Adipocyte (in vitro differentiated cells): ENCODE results near the gene ELOVL4.

Experiments used
- DNase-seq: peaks from one replicate; pipeline ENCODE4 v3.0.0-alpha.2; 2015; ENCODE audit warnings: low read depth
- H3K27me3 ChIP-seq: replicated peaks from 2 replicates; pipeline ENCODE4 v1.7.0; 2013; ENCODE audit warnings: mild to moderate bottlenecking, low read length, moderate library complexity; ENCODE audit not compliant: control insufficient read depth, insufficient read depth
- H3K36me3 ChIP-seq: 2 replicates; pipeline ENCODE4 v1.7.0; 2013; ENCODE audit warnings: low read length, mild to moderate bottlenecking, moderate library complexity; ENCODE audit not compliant: control insufficient read depth, insufficient read depth, severe bottlenecking
- H3K4me1 ChIP-seq: 2 replicates; pipeline ENCODE4 v1.7.0; 2013; ENCODE audit warnings: mild to moderate bottlenecking, low read length, moderate library complexity; ENCODE audit not compliant: control insufficient read depth, insufficient read depth
- H3K4me3 ChIP-seq: 2 replicates; pipeline ENCODE4 v1.7.0; 2013; ENCODE audit warnings: mild to moderate bottlenecking, low read length, moderate library complexity
- H3K9ac ChIP-seq: 2 replicates; pipeline ENCODE4 v1.7.0; 2013; ENCODE audit warnings: mild to moderate bottlenecking, low read length, moderate library complexity
- H3K9me3 ChIP-seq: 2 replicates; pipeline ENCODE4 v1.7.0; 2013; ENCODE audit warnings: mild to moderate bottlenecking, low read length, moderate library complexity; ENCODE audit not compliant: control insufficient read depth

Gene ELOVL4

DNA sequence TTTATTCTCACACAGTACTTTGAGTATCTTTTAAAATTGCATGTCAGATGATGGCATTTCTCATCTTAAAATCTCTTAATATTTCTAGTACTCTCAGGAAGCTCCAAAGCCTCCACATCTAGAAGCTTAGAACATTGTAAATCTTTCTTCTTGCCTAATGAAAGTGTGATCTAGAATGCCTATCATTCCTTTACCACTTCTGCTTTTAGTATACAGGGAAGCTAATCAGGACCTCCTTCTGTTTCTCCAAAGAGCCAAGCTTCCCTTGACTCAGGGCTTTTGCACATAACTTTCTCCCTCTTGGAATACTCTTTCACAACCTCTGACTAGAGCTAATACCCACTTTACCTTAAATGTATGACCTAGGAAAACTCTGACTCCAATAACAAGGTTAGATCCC is 7.5 kb upstream of the ELOVL4 start:
- Histone ChIP-seq H3K9ac (no peak overlapping the region), H3K9me3 (no peaks in the 10 kb centered on the region), H3K4me1 (no peaks in the 10 kb centered on the region), H3K27me3 (no peaks in the 10 kb centered on the region), H3K36me3 (no peaks in the 10 kb centered on the region), H3K4me3 (no peak overlapping the region)
- DNase-seq: no peak

GRCh38 chr6:79949233-79949632 is 1.9 kb upstream of the ELOVL4 start:
- H3K4me3 ChIP-seq: no peak overlapping the region
- H3K36me3 ChIP-seq: no peaks in the 10 kb centered on the region
- H3K4me1 ChIP-seq: peaks cover 11% of the 10 kb centered on the region
- no peaks in the 10 kb centered on the region for H3K27me3 ChIP-seq
- H3K9me3 ChIP-seq: no peaks in the 10 kb centered on the region
- DNase-seq: peak; percentile 68
- no peak overlapping the region for H3K9ac ChIP-seq

DNA sequence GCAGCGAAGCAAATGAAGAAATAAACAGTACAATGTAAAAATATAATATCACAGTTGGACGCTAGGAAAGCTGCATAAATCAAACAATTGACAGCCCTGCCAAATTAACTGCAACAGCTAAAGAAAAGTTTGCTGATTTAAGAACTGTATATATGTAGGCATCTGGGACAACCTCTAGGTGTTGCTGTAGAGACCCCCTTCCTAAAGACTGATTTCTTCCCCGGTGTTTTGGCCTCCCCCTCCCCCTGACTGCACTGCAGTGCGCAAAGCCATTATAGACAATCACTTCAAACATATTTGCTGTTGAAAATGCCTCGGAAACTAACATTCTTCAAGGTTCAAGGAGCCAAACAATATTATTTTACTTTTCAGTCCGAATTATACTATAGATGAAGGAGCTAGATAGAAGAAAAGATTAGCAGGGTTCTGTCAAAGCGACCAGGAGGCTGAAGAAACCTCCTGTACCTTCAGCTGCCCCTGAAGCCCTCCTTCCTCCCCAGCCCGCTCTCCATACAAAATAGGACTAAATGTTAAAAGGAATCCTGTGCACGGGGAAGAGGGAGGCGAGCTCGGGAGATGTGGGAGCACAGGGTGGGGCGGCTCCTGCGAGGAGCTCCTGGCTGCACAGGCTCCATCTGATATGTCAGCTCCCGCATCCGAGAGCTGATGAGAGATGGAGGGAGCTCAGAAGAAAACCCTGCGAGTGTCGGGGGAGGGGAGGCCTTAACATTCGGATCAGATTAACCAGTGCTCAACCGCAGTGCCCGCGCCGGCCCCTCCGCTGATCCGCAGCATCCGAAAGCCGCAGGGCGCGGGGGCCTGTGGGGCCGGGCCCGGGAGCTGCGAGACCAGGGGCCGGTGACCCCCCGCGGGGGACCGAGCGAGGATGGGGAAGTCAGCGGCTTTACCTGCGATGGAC is 822 bp downstream of the ELOVL4 start:
- peak; percentile 67 for DNase-seq
- no peaks in the 10 kb centered on the region for H3K36me3 ChIP-seq
- no peaks in the 10 kb centered on the region for H3K27me3 ChIP-seq
- no peaks in the 10 kb centered on the region for H3K9me3 ChIP-seq
- peak overlapping the region; percentile 81 for H3K9ac ChIP-seq
- peaks cover 11% of the 10 kb centered on the region for H3K4me1 ChIP-seq
- H3K4me3 ChIP-seq: peak overlapping the region; percentile 86

DNA sequence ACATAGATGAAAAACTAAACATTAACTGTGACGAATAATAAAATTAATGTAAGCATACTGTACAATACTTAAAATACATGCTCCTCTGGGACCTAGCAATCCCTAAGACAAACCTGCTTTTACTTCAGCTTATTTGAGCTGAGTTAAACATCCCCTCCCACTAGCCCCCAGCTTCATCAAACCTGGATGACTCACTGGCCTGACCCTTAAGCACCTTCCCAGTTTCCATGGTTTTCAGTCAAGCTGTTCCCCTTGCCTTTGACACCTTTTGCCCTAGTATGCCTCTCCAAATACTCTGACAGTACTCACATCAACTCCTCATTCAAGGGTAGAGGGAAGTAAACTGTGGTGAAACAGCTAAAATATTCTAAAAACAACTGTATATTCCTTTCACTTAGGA is 4.2 kb downstream of the ELOVL4 start:
- H3K9ac ChIP-seq: no peak overlapping the region
- no peaks in the 10 kb centered on the region for H3K27me3 ChIP-seq
- H3K4me1 ChIP-seq: peaks cover 11% of the 10 kb centered on the region
- no peak for DNase-seq
- no peaks in the 10 kb centered on the region for H3K9me3 ChIP-seq
- H3K36me3 ChIP-seq: no peaks in the 10 kb centered on the region
- no peak overlapping the region for H3K4me3 ChIP-seq

GRCh38 chr6:79941489-79942151 is 5.7 kb downstream of the ELOVL4 start:
- no peak for DNase-seq
- Histone ChIP-seq H3K36me3 (no peaks in the 10 kb centered on the region), H3K9ac (no peak overlapping the region), H3K4me3 (no peak overlapping the region), H3K4me1 (peaks cover 5% of the 10 kb centered on the region), H3K9me3 (no peaks in the 10 kb centered on the region), H3K27me3 (no peaks in the 10 kb centered on the region)

- H3K9me3 ChIP-seq: no peaks in the 10 kb centered on the region
- no peak overlapping the region for H3K9ac ChIP-seq
- H3K4me3 ChIP-seq: no peak overlapping the region
- H3K27me3 ChIP-seq: no peaks in the 10 kb centered on the region
- no peak for DNase-seq
- no peaks in the 10 kb centered on the region for H3K36me3 ChIP-seq
- peaks cover 7% of the 10 kb centered on the region for H3K4me1 ChIP-seq
These were observed 18.8 kb downstream of the ELOVL4 start for GRCh38 chr6:79928478-79928998.

DNA sequence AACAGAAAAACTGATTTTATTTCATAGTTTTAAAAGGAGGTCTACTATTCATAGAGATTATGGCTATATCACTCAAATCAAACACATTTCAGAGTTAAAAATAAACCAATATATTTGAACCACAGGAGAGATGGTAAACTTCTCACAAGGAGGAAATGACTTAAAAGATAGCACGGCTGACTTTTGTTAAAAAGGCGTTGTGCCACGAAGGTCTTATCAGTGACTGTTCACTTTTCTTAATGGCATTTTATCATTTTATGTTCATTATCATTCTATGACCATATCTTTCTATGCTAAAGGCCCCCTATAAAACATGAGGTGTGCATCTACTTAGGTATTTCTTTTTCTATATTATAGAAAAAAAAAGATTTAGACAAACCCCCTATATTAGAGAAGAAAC is 19.6 kb downstream of the ELOVL4 start:
- H3K27me3 ChIP-seq: no peaks in the 10 kb centered on the region
- no peak overlapping the region for H3K4me3 ChIP-seq
- no peaks in the 10 kb centered on the region for H3K36me3 ChIP-seq
- no peak overlapping the region for H3K9ac ChIP-seq
- DNase-seq: no peak
- no peaks in the 10 kb centered on the region for H3K9me3 ChIP-seq
- H3K4me1 ChIP-seq: peaks cover 7% of the 10 kb centered on the region

DNA sequence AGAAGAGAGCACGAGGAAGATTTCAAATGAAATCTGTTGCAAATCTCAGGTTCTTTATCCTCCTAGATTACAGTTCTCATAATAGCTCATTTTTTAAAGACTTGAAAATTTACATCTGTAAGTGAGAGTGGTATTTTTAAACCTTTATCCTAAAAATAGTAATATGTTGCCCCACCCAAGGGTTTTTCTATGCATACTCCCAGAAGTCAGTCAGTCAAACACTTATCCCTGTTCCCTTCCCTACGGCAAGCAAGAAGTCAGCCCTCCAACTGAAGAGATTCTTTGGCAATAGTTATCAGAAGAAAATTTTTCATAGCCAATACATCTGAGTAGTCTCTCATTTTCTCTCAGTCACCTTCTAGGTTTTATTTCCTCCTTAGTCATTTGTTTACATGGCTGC is 24.1 kb downstream of the ELOVL4 start:
- Histone ChIP-seq H3K9me3 (no peaks in the 10 kb centered on the region), H3K4me1 (peaks cover 2% of the 10 kb centered on the region)
- DNase-seq: no peak

DNA sequence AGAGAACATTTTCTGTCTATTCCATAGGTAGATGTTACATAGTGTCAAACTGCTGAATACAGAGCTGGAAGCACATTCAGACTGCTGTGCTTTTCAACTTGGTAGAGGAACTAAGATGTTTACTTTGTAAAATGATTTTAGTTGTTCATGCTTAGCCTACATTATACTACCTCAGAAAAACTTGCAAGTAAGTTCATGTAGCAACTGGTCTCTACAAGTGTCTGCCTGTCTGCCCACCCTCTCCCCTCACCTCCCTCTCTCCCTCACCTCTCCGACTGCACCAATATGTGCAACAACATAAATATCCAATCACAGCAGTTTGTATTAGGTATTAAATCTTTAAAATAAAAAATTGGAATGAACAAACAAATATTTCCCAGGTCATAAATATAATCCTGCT is 25.3 kb downstream of the ELOVL4 start:
- H3K9me3 ChIP-seq: no peaks in the 10 kb centered on the region
- H3K36me3 ChIP-seq: peaks cover 3% of the 10 kb centered on the region
- H3K4me3 ChIP-seq: no peak overlapping the region

More for the DNA sequence above, 24.1 kb downstream of the ELOVL4 start:
- no peak overlapping the region for H3K9ac ChIP-seq
- peaks cover 3% of the 10 kb centered on the region for H3K36me3 ChIP-seq
- no peaks in the 10 kb centered on the region for H3K27me3 ChIP-seq
- H3K4me3 ChIP-seq: no peak overlapping the region

DNA sequence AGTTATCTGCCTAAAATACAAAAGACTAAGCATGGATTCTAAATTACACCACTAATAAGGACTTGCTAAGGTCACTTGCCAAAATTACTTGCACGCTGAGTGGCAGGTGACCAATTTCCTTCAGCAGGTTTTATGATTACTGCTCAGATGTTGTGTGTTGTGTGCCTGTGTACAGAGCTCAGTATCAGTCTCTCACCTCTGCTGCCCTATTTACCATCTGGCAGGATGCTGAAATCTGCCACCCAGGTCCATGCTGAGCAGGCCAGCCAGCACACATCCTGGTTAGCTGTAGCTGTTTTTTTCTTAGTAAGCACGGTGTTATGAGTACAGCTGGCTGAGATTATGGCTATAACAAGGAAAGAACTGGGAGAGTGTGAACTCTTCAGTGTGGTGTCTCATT is 34.0 kb downstream of the ELOVL4 start:
- no peaks in the 10 kb centered on the region for H3K9me3 ChIP-seq
- no peaks in the 10 kb centered on the region for H3K36me3 ChIP-seq
- H3K4me1 ChIP-seq: no peaks in the 10 kb centered on the region
- no peak overlapping the region for H3K4me3 ChIP-seq
- no peak for DNase-seq
- no peaks in the 10 kb centered on the region for H3K27me3 ChIP-seq
- H3K9ac ChIP-seq: no peak overlapping the region

More for the DNA sequence above, 25.3 kb downstream of the ELOVL4 start:
- H3K4me1 ChIP-seq: no peaks in the 10 kb centered on the region
- no peak for DNase-seq
- no peak overlapping the region for H3K9ac ChIP-seq
- H3K27me3 ChIP-seq: no peaks in the 10 kb centered on the region

DNA sequence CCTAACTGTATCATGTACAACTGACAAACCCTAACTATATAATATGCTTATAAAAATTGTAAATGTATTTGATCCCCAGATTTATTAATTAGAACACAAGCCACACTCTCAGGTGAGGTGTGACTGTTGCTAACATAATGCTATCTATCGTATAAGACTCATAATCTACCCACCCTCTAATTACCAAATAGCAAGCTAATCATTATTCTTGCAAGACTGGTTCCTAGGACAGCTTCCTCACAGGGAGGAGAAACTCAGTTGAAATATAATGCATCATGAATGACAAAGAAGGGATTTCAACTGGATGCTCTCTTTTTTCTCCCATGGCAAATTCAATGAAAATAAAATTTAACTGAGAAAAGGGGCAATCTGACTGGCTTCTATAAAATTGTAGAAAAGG is 35.4 kb downstream of the ELOVL4 start:
- Histone ChIP-seq H3K36me3 (no peaks in the 10 kb centered on the region), H3K4me3 (no peak overlapping the region), H3K27me3 (no peaks in the 10 kb centered on the region), H3K9me3 (no peaks in the 10 kb centered on the region), H3K4me1 (no peaks in the 10 kb centered on the region), H3K9ac (no peak overlapping the region)
- no peak for DNase-seq
